Right lobe of liver (tissue), 6 donors: ENCODE data around the gene GLP2R. TPM values are rescaled to one million over a fixed set of nuclear protein-coding genes. Genes with fewer than 3 reads are reported as not detected.

ENCODE experiments used
- ATAC-seq, 4 donors: fragments of 200-7000 bp; cut with Tn5 transposase; one replicate each; pipeline ENCODE4 v1.9.1; 2020; ENCODE audit warnings: mild to moderate bottlenecking in 4 of 4, moderate library complexity in 4 of 4
- DNase-seq, 3 donors: peaks; one replicate each; pipeline ENCODE4 v3.0.0-alpha.2; 2020
- H3K27ac ChIP-seq, 3 donors: fragments of 200-600 bp; one replicate each; pipeline ENCODE4 v1.8.0; 2022
- H3K27me3 ChIP-seq, 2 donors: fragments of 200-600 bp; one replicate each; pipeline ENCODE4 v1.8.0; 2022
- H3K36me3 ChIP-seq, 4 donors: fragments of 200-600 bp; sonication (generic) in 1 of 4; one replicate each; pipeline versions ENCODE4 v1.5.1 to v1.8.0; 2017 to 2022; ENCODE audit warnings: control low read depth in 1 of 4
- H3K4me1 ChIP-seq, 4 donors: fragments of 200-600 bp; sonication (generic) in 1 of 4; one replicate each; pipeline versions ENCODE4 v1.5.1 to v1.8.0; 2017 to 2022; ENCODE audit warnings: control low read depth in 1 of 4
- H3K4me3 ChIP-seq, 3 donors: fragments of 200-600 bp; one replicate each; pipeline ENCODE4 v1.8.0; 2022
- H3K9me3 ChIP-seq, 4 donors: fragments of 200-600 bp; sonication (generic) in 1 of 4; one replicate each; pipeline versions ENCODE4 v1.5.1 to v1.8.0; 2017 to 2022; ENCODE audit warnings: control low read depth in 1 of 4
- POLR2A ChIP-seq: fragments of 450-650 bp; IDR thresholded peaks from one replicate; pipeline ENCODE4 v1.6.1; 2017; ENCODE audit warnings: antibody characterized with exemption, mild to moderate bottlenecking
- WGBS: methylation state at CpG from one replicate; pipeline ENCODE4 v1.1.6; 2018; ENCODE audit warnings: low coverage, low lambda C conversion rate; ENCODE audit not compliant: insufficient coverage; ENCODE audit errors: missing lambda C conversion rate; 5-methylcytosine and 5-hydroxymethylcytosine counted together
- intact Hi-C, 2 donors: fragments of 100-400 bp; cut with DNase I; formaldehyde crosslinking; loops; one replicate each; pipeline versions ENCODE4 v1.11.2 to v1.14.1; 2022
- total RNA-seq, 6 experiments: library from RNA; depleted of rRNA in 2 of 6; stranded (reverse); fragments of >200 nt in 2 of 6; fragmentation: NEBNext Ultra II Directional in 3 of 6; extraction: Animal tissue kit (Norgen Biotek cat#: 25700) in 3 of 6; gene quantifications; one replicate each; pipeline versions ENCODE4 v1.1.0 to v1.2.4, GENCODE V29; 2016 to 2023
- TF ChIP-seq, protein P1 (sequence below), 4 donors: fragments of 200-600 bp in 3 of 4; fragments of 450-650 bp in 1 of 4; IDR thresholded peaks; one replicate each; pipeline versions ENCODE4 v1.5.1 to v1.8.0; 2016 to 2022; ENCODE audit warnings: antibody characterized with exemption in 4 of 4, mild to moderate bottlenecking in 2 of 4
- donor health status: DM: no; HTN: yes; CAD: no.
- donor health status: DM: no; HTN: no; CAD: no.
- donor health status: DM: no; HTN: no; CAD: no.
- donor health status: DM: no; HTN: yes; CAD: no.
- donor health status: DM: no; HTN: yes; CAD: no.

The GLP2R gene
- total RNA-seq, 6 experiments from 2014 or later = 0.12 to 2.4 (median 0.63) TPM

GRCh38 chr17:9792181-9792840, 33.4 kb upstream of the GLP2R start:
- H3K4me3 ChIP-seq = no peak overlapping the region
- intact Hi-C loops = no loop called here
- H3K4me1 ChIP-seq = no peaks in the 10 kb centered on the region
- no peaks in the 10 kb centered on the region for H3K36me3 ChIP-seq
- no peak for DNase-seq
- no peaks in the 10 kb centered on the region for H3K27me3 ChIP-seq
- no peak overlapping the region for H3K27ac ChIP-seq
- no peak for ATAC-seq
- TF ChIP-seq POLR2A = no peak
- TF ChIP-seq, protein P1, sequence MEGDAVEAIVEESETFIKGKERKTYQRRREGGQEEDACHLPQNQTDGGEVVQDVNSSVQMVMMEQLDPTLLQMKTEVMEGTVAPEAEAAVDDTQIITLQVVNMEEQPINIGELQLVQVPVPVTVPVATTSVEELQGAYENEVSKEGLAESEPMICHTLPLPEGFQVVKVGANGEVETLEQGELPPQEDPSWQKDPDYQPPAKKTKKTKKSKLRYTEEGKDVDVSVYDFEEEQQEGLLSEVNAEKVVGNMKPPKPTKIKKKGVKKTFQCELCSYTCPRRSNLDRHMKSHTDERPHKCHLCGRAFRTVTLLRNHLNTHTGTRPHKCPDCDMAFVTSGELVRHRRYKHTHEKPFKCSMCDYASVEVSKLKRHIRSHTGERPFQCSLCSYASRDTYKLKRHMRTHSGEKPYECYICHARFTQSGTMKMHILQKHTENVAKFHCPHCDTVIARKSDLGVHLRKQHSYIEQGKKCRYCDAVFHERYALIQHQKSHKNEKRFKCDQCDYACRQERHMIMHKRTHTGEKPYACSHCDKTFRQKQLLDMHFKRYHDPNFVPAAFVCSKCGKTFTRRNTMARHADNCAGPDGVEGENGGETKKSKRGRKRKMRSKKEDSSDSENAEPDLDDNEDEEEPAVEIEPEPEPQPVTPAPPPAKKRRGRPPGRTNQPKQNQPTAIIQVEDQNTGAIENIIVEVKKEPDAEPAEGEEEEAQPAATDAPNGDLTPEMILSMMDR (IDR thresholded peaks at IDR 0.05) = no peak
- 84% methylated on average over 14 of the region's 15 CpGs for WGBS
- H3K9me3 ChIP-seq = no peaks in the 10 kb centered on the region

DNA sequence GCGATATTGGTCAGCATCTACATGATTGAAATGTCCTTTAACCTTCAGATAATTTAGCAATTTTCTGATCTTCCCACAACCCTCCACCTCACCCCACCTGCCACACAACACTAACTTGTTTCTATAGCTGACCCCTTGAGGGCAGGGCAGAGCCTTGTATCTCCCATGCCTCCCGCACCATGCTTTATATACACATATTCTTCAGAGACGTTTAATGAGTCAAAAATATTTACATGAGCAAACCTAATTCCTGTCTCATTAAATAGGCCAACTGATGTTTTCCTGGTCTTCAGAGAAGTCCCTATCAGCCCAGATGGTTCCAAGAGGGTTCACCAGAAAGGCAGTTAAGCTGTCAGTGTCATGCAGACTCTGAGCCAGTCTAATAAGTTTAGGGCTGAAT, 27.7 kb upstream of the GLP2R start:
- DNase-seq (no peak), ATAC-seq (no peak)
- TF ChIP-seq POLR2A = no peak
- TF ChIP-seq, protein P1 (IDR thresholded peaks at IDR 0.05) = no peak
- H3K4me1 ChIP-seq = no peaks in the 10 kb centered on the region
- no peaks in the 10 kb centered on the region for H3K9me3 ChIP-seq
- intact Hi-C loops = no loop called here
- no peaks in the 10 kb centered on the region for H3K36me3 ChIP-seq
- no peak overlapping the region for H3K27ac ChIP-seq
- 45% methylated on average over 2 of the region's 3 CpGs for WGBS
- no peak overlapping the region for H3K4me3 ChIP-seq
- H3K27me3 ChIP-seq = no peaks in the 10 kb centered on the region

GRCh38 chr17:9798724-9799123, 27.0 kb upstream of the GLP2R start:
- ATAC-seq (no peak), DNase-seq (no peak)
- Histone ChIP-seq H3K9me3 (no peaks in the 10 kb centered on the region), H3K27me3 (no peaks in the 10 kb centered on the region), H3K27ac (no peak overlapping the region), H3K4me3 (no peak overlapping the region), H3K4me1 (no peaks in the 10 kb centered on the region), H3K36me3 (no peaks in the 10 kb centered on the region)
- WGBS = 62% methylated on average over 6 of the region's 7 CpGs
- intact Hi-C loops = no loop called here
- no peak for TF ChIP-seq POLR2A
- TF ChIP-seq, protein P1 (IDR thresholded peaks at IDR 0.05) = no peak

DNA sequence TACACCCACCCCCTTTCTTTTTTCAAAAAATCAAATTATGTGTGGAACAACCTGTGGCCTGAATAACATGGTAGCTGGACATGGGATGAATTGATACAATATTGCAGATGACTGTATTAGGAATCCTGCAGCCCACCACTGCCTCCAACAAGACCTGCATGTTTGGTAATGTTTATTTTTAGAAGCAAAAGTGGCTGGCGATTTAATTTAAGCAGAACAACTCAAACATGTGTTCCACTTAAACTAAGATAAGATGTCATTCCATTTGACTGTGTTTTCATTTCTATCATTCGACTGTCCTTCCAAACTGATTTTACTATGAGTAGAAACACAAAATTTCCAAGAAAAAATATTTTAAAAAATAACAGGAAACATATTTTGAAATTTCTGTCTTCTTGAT, 24.2 kb upstream of the GLP2R start:
- no peaks in the 10 kb centered on the region for H3K4me1 ChIP-seq
- TF ChIP-seq, protein P1 (IDR thresholded peaks at IDR 0.05) = no peak
- TF ChIP-seq POLR2A = no peak
- H3K4me3 ChIP-seq = no peak overlapping the region
- intact Hi-C loops = no loop called here
- 47% methylated on average over 2 of the region's 2 CpGs for WGBS
- H3K27me3 ChIP-seq = no peaks in the 10 kb centered on the region
- ATAC-seq (no peak), DNase-seq (no peak)
- no peak overlapping the region for H3K27ac ChIP-seq
- H3K9me3 ChIP-seq = no peaks in the 10 kb centered on the region
- H3K36me3 ChIP-seq = no peaks in the 10 kb centered on the region

DNA sequence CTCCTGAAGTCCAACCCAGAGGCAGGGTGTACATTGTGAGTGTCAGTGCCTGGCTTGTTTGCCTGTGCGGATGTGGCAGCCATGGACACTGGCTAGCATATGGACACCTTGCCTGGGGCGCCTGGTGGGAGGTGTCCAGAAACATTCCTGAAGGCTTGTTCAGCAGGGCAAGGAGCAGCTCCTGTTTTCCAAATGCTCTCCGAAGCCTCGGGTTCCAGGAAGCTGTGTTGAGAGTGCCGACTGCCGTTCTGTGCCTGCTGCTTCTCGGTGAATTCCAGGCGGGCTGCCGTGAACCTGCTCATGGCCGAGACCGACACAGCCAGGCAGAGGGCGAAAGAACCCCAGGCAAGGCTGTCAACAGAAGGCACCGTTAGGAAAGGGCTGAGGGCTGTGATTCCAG, 23.4 kb upstream of the GLP2R start:
- no peak for DNase-seq
- H3K4me1 ChIP-seq = no peaks in the 10 kb centered on the region
- no peak overlapping the region for H3K27ac ChIP-seq
- intact Hi-C loops = no loop called here
- H3K36me3 ChIP-seq = no peaks in the 10 kb centered on the region
- no CpG with 5 or more reads among the region's 13 CpGs for WGBS
- no peak for TF ChIP-seq POLR2A
- TF ChIP-seq, protein P1 (IDR thresholded peaks at IDR 0.05) = no peak
- H3K27me3 ChIP-seq = no peaks in the 10 kb centered on the region
- no peaks in the 10 kb centered on the region for H3K9me3 ChIP-seq
- ATAC-seq = no peak
- no peak overlapping the region for H3K4me3 ChIP-seq
